HepG2 (cell line): ENCODE data around the gene DNMBP. TPM values are rescaled to one million over a fixed set of nuclear protein-coding genes. Genes with fewer than 3 reads are reported as not detected.
A peak's percentile ranks its signal among the peaks of the same experiment; 100 is the strongest.

ENCODE experiments used
- CTCF ChIP-seq: sonication (generic); formaldehyde crosslinking; IDR thresholded peaks from 2 replicates; pipeline ENCODE4 v1.5.0; 2020; ENCODE audit warnings: mild to moderate bottlenecking, missing genetic modification reagents, moderate library complexity
- EP300 ChIP-seq, 3 experiments: sonication (generic) in 1 of 3; formaldehyde crosslinking in 1 of 3; IDR thresholded peaks; 2 replicates each; pipeline versions ENCODE4 v1.5.1 to v1.6.1; 2011 to 2020; ENCODE audit warnings: low read depth in 2 of 3, low read length in 2 of 3, borderline replicate concordance in 1 of 3, improper control_type of control experiment in 1 of 3, mild to moderate bottlenecking in 1 of 3, missing genetic modification reagents in 1 of 3, moderate library complexity in 1 of 3
- ETV5 ChIP-seq: IDR thresholded peaks from 2 replicates; pipeline ENCODE4 v1.6.1; 2018; ENCODE audit warnings: missing biosample characterization, missing genetic modification reagents, inconsistent platforms, borderline replicate concordance
- FLYWCH1 ChIP-seq: sonication (generic); formaldehyde crosslinking; IDR thresholded peaks from 2 replicates; pipeline ENCODE4 v1.8.1; 2023; ENCODE audit warnings: mild to moderate bottlenecking, missing genetic modification reagents
- HIVEP1 ChIP-seq: sonication (generic); formaldehyde crosslinking; IDR thresholded peaks from 2 replicates; pipeline ENCODE4 v1.4.0; 2020; ENCODE audit warnings: mild to moderate bottlenecking, missing genetic modification reagents
- HNF4G ChIP-seq, 2 experiments: sonication (generic) in 1 of 2; formaldehyde crosslinking in 1 of 2; IDR thresholded peaks; 2 replicates each; pipeline versions ENCODE4 v1.4.0 to v1.6.1; 2011 to 2020; ENCODE audit warnings: borderline replicate concordance in 2 of 2, low read depth in 2 of 2, mild to moderate bottlenecking in 2 of 2, low read length in 1 of 2, missing genetic modification reagents in 1 of 2, moderate library complexity in 1 of 2
- JUND ChIP-seq: sonication (generic); formaldehyde crosslinking; IDR thresholded peaks from 2 replicates; pipeline ENCODE4 v1.8.0; 2022; ENCODE audit warnings: mild to moderate bottlenecking, missing genetic modification reagents
- MBD4 ChIP-seq: IDR thresholded peaks from 2 replicates; pipeline ENCODE4 v1.6.1; 2012; ENCODE audit warnings: low read length, inconsistent platforms, borderline replicate concordance
- MTA1 ChIP-seq: sonication (generic); formaldehyde crosslinking; IDR thresholded peaks from 2 replicates; pipeline ENCODE4 v1.4.0; 2020; ENCODE audit warnings: missing genetic modification reagents, mild to moderate bottlenecking, borderline replicate concordance
- NCOA2 ChIP-seq: sonication (generic); formaldehyde crosslinking; IDR thresholded peaks from 2 replicates; pipeline ENCODE4 v1.8.0; 2022; ENCODE audit warnings: inconsistent platforms
- PCBP2 ChIP-seq: fragments of 200-400 bp; formaldehyde crosslinking; optimal IDR thresholded peaks from 2 replicates; pipeline ENCODE3; 2018; ENCODE audit warnings: low read length, low read depth; ENCODE audit not compliant: poor library complexity, severe bottlenecking
- YEATS2 ChIP-seq: sonication (generic); formaldehyde crosslinking; IDR thresholded peaks from 2 replicates; pipeline ENCODE4 v1.4.0; 2020; ENCODE audit warnings: missing genetic modification reagents, borderline replicate concordance
- ZBTB10 ChIP-seq: sonication (generic); formaldehyde crosslinking; IDR thresholded peaks from 2 replicates; pipeline ENCODE4 v1.4.0; 2020; ENCODE audit warnings: missing genetic modification reagents, borderline replicate concordance
- ZBTB21 ChIP-seq: sonication (generic); formaldehyde crosslinking; IDR thresholded peaks from 2 replicates; pipeline ENCODE4 v1.4.0; 2020; ENCODE audit warnings: missing genetic modification reagents
- ZNF251 ChIP-seq: sonication (generic); formaldehyde crosslinking; IDR thresholded peaks from 2 replicates; pipeline ENCODE4 v1.9.0; 2021; ENCODE audit warnings: mild to moderate bottlenecking, missing genetic modification reagents
- ZNF333 ChIP-seq: sonication (generic); formaldehyde crosslinking; IDR thresholded peaks from 2 replicates; pipeline ENCODE4 v1.4.0; 2020; ENCODE audit warnings: mild to moderate bottlenecking, missing genetic modification reagents, borderline replicate concordance
- ZNF512 ChIP-seq: sonication (generic); formaldehyde crosslinking; IDR thresholded peaks from 2 replicates; pipeline ENCODE4 v1.4.0; 2020; ENCODE audit warnings: mild to moderate bottlenecking, missing genetic modification reagents
- ZNF569 ChIP-seq: sonication (generic); formaldehyde crosslinking; IDR thresholded peaks from 2 replicates; pipeline ENCODE4 v1.5.0; 2020; ENCODE audit warnings: mild to moderate bottlenecking, missing genetic modification reagents, moderate library complexity, borderline replicate concordance
- ZNF598 ChIP-seq: sonication (generic); formaldehyde crosslinking; IDR thresholded peaks from 2 replicates; pipeline ENCODE4 v1.5.1; 2020; ENCODE audit warnings: mild to moderate bottlenecking, missing genetic modification reagents, borderline replicate concordance
- ZNF670 ChIP-seq: sonication (generic); formaldehyde crosslinking; IDR thresholded peaks from 2 replicates; pipeline ENCODE4 v1.8.0; 2022; ENCODE audit warnings: mild to moderate bottlenecking, missing genetic modification reagents, borderline replicate concordance
- ZNF766 ChIP-seq: sonication (generic); formaldehyde crosslinking; IDR thresholded peaks from 2 replicates; pipeline ENCODE4 v1.5.0; 2020; ENCODE audit warnings: missing genetic modification reagents, borderline replicate concordance
- ZSCAN5A ChIP-seq: sonication (generic); formaldehyde crosslinking; IDR thresholded peaks from 2 replicates; pipeline ENCODE4 v1.8.0; 2022; ENCODE audit warnings: mild to moderate bottlenecking, missing genetic modification reagents, borderline replicate concordance
- polyA plus RNA-seq, 8 experiments: library from polyadenylated mRNA; depleted of rRNA in 3 of 8; stranded (reverse) in 7 of 8; unstranded in 1 of 8; fragments of >200 nt; fragmentation: Illumina TruSeq in 4 of 8; extraction: Trizol in 4 of 8; gene quantifications; 2 replicates each; pipeline versions ENCODE4 v1.2.1 to v1.2.3, GENCODE V29; 2011 to 2016; ENCODE audit warnings: low read depth in 4 of 8, missing spikeins in 1 of 8, mixed read lengths in 1 of 8; ENCODE audit not compliant: insufficient read depth in 1 of 8
- total RNA-seq, 5 experiments: library from RNA; depleted of rRNA; stranded (reverse); fragments of >200 nt; fragmentation: Illumina TruSeq; extraction: Trizol; gene quantifications; 2 replicates each; pipeline ENCODE4 v1.2.3, GENCODE V29; 2016; ENCODE audit warnings: low read depth in 1 of 5

The DNMBP gene
- total and polyA plus RNA-seq, 2 of the 13 experiments (the other 11 are each of a cell fraction or from before 2014, with no cell fraction given), result 3.6 to 6.3 TPM

GRCh38 chr10:100046021-100046486 lies 36.3 kb upstream of the DNMBP start (continued):
- TF ChIP-seq HNF4G (IDR thresholded peaks at IDR 0.05; ENCODE audit: borderline replicate concordance, low read depth, low read length) (no peak), HNF4G (CRISPR knock-in tag; IDR thresholded peaks at IDR 0.05; ENCODE audit: borderline replicate concordance, low read depth) (no peak), ZSCAN5A (no peak), ZBTB21 (CRISPR knock-in tag) (no peak), MBD4 (no peak), MTA1 (no peak), ZNF251 (CRISPR knock-in tag) (no peak), PCBP2 (no peak), HIVEP1 (CRISPR knock-in tag) (no peak), CTCF (CRISPR knock-in tag) (peak; percentile 92), ZNF333 (no peak), ETV5 (no peak), NCOA2 (CRISPR knock-in tag) (no peak), ZNF569 (CRISPR knock-in tag) (no peak), ZNF766 (CRISPR knock-in tag) (0 out of 2 replicates have a peak, but pooled peaks have one; percentile 54), YEATS2 (no peak), ZNF670 (no peak), EP300 (IDR thresholded peaks at IDR 0.05; ENCODE audit: low read depth in 2 of 2, low read length in 2 of 2) (no peak), EP300 (CRISPR knock-in tag; IDR thresholded peaks at IDR 0.05; ENCODE audit: borderline replicate concordance) (no peak), ZNF512 (CRISPR knock-in tag) (no peak), ZNF598 (CRISPR knock-in tag) (peak; percentile 50; the same call in 1 of the 2 replicates), JUND (CRISPR knock-in tag) (no peak), FLYWCH1 (CRISPR knock-in tag) (no peak), ZBTB10 (no peak)
